Stimulated activated CD8-positive, alpha-beta memory T cell treated with anti-CD3 and anti-CD28 coated beads, Interleukin-12 subunit alpha, Interleukin-12 subunit beta, amount 100 ng/mL, for 1 hour (primary cell): Measurements from ENCODE around the gene HDDC3.

Experiments used
- DNase-seq: peaks from one replicate; pipeline ENCODE4 v3.0.0-alpha.2; 2020; ENCODE audit warnings: low read depth

The HDDC3 gene

DNA sequence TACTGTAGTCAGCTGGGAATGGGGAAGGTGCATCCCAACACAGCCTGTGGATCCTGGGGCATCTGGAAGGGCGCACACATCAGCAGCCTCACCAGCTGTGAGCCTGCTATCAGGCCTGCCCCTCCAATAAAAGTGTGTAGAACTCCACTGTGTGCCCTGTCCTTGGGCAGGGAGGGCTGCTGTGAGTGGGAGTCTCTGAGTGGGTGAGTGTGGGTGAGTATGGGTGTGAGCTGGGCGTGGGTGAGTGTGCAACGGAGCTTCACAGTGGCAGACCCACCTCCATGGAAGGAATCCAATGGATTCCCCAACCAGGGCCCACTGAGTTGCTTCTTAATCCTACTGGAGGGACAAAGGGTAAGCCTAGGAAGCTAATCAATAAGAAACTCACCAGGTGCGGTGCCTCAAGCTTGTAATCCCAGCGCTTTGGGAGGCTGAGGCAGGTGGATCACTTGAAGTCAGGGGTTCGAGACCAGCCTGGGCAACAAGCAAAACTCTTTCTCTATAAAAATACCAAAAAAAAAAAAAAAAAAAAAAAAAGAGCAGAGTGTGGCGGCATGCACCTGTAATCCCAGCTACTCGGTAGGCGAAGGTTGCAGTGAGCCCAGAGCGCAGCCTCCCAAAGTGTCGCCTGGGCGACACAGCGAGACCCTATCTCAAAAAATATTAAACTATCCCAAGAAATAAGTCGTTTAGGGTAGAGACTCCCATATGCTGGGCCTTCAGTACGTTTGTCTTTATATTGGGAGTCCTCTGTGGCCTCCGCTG is 21.8 kb upstream of the HDDC3 start:
- DNase-seq, result no peak

DNA sequence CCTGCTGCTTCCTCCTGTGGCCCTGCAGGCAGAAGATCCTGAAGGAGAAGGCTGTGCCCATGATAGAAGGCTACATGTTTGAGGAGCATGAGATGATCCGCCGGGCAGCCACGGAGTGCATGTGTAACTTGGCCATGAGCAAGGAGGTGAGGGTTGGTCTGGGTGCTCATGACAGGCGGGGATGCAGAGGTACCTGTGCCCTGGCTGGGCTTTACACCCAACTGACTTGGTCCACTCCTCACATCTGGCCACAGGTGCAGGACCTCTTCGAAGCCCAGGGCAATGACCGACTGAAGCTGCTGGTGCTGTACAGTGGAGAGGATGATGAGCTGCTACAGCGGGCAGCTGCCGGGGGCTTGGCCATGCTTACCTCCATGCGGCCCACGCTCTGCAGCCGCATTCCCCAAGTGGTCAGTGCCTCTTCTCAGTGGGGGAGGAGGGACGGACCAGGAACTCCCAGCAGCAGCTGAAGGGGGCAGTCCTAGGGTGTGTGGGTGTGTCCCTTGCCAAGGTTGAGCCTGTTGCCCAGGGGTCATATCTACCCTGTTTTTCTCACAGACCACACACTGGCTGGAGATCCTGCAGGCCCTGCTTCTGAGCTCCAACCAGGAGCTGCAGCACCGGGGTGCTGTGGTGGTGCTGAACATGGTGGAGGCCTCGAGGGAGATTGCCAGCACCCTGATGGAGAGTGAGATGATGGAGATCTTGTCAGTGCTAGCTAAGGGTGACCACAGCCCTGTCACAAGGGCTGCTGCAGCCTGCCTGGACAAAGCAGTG is 20.7 kb upstream of the HDDC3 start:
- DNase-seq, result no peak

DNA sequence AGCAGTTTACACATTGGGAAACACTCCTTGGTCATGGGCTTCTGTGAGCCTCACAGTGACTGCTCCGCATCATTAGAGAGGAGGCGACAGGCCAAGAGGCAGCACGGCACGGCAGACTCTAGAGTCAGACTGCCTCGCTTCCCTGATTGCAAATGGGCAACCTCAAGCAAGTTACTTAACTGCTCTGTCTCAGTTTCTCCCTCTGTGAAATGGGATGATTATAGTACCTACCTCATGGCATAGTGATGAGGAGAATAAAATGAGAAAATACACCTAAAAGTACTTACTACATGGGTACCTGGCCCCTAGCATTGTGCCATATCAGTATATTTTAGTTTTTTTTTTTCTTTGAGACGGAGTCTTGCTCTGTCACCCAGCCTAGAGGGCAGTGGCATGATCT is 18.3 kb upstream of the HDDC3 start:
- DNase-seq, result no peak

DNA sequence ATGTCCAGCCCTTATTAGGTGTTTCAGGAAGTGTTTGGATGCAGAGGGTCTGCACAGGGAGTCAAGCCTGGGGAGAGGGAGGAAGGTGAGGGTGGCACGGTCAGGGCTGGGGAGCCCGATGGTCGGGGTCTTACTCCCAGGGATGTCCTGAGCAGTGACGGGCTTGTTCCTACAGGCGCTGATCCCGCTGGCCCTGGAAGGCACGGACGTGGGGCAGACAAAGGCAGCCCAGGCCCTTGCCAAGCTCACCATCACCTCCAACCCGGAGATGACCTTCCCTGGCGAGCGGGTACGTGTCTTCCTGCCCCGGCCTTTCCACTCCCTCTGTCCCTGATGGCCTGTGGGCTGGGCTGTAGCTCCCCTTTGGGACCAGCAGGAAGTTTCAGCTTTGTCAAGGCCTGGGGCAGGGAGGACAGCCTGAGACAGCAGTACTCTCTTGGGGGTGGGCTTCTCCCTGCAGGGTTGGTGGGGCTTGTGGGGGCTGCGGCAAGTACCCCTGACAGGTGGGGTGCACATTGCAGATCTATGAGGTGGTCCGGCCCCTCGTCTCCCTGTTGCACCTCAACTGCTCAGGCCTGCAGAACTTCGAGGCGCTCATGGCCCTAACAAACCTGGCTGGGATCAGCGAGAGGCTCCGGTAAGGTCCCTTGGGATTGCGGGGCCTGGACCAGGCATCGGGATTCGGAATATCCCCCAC is 17.8 kb upstream of the HDDC3 start:
- no peak for DNase-seq

DNA sequence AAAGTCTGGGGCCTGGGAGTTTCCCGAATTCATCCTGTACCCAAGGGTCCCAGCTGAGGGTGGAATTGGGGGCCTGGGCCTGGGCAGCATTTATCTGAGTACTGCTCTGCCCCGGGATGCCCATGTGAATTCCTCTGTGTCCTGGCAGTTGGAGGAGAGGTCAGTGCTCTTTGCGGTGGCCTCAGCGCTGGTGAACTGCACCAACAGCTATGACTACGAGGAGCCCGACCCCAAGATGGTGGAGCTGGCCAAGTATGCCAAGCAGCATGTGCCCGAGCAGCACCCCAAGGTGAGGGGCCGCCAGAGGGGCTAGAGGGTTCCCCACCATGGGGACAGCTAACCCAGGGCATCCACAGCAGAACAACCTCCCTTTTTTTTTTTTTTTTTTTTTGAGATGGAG is 16.2 kb upstream of the HDDC3 start:
- DNase-seq, result no peak

DNA sequence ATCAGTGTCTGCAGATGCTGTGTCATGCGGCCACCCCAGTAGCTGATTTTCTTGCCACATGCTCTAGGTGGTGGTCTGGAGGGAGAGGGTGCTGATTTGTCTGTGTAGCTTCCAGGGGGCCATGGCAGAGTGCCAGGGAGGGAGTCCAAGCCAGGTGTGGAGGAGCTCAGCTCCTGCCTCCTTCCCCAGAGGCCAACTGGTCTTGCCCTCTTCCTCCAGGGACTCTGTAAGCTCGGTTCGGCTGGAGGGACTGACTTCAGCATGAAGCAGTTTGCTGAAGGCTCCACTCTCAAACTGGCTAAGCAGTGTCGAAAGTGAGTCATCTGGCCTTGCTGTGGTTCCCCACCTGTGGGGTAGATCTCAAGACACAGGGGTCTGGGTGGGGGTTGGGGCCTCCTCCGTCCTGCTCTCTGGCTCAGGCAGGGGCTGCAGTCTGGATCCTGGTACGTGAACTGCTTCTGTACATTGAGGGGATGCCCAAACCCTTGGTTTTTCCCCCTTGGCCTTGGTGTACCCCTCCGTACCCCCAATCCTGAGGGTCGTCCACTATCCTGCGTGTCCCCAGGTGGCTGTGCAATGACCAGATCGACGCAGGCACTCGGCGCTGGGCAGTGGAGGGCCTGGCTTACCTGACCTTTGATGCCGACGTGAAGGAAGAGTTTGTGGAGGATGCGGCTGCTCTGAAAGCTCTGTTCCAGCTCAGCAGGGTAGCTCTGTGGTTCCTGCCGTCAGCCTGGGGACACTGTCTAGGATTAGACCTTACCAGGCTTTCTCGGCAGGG is 15.4 kb upstream of the HDDC3 start:
- DNase-seq, result no peak

DNA sequence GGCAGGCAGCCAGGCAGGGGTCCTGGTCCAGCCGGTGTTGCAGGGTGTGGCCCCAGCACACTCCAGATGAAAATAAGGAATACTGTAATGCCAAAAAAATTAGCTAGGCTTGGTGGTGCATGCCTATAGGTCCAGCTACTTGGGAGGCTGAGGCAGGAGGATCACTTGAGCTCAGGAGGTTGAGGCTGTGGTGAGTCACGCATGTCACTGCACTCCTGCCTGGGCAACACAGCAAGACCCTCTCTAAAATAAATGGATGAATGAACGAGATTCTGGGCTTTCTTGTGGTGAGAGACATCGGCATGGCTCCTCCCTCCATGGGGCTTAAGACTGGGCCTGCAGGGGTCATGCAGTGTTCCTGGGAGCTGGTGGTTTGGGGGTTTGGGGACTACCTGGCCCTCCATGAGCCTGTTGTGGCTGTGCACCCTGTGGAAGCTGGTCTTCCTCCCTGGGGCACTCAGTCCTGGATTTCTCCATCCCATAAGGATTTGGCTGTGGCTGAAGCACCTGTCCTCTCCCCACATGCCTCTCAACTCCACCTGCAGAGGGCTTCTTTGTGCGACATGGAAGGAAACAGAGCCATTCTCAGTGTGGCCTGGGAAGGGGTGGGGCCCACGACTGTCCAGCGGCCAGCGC is 14.7 kb upstream of the HDDC3 start:
- no peak for DNase-seq

DNA sequence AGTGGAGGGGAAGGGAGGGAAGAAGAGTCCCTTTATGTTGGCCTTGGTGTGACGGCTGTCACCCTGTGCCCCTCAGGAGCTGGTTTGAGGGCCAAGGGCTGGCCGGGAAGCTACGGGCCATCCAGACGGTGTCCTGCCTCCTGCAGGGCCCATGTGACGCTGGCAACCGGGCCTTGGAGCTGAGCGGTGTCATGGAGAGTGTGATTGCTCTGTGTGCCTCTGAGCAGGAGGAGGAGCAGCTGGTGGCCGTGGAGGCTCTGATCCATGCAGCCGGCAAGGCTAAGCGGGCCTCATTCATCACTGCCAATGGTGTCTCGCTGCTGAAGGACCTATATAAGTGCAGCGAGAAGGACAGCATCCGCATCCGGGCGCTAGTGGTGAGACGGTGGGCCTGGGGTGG is 14.2 kb upstream of the HDDC3 start:
- DNase-seq, result no peak

DNA sequence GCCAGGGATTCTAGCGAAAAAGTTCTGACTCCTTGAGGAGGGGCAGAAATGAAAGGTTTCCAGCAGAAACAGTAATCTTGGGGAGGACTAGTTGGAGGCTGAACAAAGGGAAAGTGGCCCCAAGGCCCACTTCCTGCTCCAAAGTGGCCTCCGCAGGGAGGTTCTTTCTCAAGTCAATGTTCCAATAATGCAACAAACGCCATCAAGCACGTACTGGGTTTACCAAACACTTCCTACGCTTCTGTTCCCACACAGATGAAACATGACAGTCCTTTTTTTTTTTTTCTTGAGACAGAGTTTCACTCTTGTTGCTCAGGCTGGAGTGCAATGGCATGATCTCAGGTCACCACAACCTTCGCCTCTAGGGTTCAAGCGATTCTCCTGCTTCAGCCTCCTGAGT is 12.7 kb upstream of the HDDC3 start:
- DNase-seq, result no peak

DNA sequence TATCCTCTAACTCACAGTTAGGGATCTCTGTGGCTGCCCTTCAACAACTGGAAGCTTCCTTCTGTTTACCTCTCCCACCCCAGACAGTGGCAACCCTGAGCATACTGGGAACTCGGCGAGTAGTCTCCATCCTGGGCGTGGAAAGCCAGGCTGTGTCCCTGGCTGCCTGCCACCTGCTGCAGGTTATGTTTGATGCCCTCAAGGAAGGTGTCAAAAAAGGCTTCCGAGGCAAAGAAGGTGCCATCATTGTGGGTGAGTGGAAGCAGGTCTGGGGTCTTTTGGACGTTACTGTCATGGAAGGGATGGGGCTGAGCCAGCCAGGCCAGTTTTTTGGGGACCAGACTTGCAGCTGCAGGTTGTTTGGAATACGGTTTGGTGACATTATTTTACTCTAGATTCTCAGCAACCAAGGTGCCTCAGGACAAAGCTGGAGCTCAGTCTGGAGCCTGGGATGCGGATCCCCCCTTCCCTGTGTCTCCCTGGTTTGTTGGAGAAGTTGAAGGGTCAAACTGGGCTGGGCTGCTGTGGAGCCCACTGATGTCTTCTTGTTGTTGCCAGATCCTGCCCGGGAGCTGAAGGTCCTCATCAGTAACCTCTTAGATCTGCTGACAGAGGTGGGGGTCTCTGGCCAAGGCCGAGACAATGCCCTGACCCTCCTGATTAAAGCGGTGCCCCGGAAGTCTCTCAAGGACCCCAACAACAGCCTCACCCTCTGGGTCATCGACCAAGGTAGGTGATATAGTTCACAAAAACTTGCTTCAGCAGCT is 10.2 kb upstream of the HDDC3 start:
- DNase-seq, result no peak

DNA sequence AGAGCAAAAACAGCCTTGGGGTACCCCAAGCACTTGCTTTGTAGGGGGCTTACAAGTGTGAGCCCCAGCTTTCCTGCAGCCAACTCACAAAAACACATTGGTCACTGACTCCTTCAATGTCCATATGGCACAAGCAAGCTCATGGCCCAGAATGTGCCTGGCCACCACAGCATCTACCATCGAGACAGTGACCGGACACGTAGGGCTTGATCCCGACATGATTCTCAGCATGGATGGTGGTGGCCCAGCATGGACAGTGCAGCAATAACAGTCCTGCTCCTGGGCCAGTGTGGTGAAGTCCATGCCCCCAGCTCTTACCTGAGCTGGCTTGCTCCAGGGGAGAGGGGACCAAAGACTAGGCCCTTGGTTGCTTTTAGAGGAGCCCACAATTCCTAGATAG is 8.7 kb upstream of the HDDC3 start:
- no peak for DNase-seq

DNA sequence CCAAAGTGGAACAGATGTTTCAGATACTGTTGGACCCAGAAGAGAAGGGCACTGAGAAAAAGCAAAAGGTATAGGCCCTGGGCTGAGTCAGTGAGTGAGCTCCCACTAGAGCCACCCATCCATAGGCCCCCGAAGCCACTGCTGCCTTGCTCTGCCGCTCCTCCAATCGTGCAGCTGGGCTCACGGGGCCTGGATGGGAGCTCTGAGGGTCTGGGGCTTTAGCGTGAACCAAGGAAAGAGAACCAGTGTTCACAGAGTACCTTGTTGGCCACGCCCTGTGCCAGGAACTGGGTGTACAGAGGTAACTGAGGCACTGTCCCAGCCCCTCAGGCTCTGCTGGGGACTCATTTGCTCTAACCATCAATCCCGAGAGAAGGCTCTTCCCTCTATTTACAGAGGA is 7.4 kb upstream of the HDDC3 start:
- DNase-seq, result no peak

DNA sequence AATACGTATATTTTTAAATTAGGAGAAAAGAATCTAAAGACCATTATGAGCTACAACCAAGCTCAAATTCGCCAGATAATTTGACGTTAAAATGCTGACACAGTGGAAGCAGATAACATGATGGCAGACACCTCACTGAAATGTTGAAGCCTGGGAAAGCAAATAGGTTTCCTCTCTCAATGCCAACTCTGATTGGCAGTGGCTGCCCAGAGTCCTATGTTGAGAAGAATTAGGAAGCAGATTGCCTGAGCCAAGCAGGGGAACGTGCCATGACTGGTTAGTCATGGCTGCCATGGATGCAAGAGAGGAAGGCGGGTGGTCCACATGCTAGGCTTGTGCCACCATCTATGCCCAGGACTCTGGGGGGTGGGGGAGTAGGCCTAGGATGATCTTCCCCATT is 5.9 kb upstream of the HDDC3 start:
- DNase-seq, result no peak

DNA sequence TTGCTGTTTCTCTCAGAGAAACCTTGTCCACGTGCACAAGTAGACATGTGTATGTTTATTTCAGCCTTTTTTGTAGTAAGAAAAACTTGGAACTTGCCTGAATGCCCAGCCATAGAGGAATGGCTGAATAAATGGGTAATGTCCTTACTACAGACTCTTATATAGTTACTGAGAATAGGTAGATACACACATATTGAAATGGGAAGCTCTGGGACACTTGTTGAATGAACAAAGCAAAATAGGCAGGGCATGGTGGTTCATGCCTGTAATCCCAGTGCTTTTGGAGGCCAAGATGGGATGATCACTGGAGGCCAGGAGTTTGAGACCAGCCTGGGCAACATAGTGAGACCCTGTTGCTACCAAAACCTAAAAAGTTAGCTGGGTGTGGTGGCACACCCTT is 4.5 kb upstream of the HDDC3 start:
- DNase-seq, result no peak

DNA sequence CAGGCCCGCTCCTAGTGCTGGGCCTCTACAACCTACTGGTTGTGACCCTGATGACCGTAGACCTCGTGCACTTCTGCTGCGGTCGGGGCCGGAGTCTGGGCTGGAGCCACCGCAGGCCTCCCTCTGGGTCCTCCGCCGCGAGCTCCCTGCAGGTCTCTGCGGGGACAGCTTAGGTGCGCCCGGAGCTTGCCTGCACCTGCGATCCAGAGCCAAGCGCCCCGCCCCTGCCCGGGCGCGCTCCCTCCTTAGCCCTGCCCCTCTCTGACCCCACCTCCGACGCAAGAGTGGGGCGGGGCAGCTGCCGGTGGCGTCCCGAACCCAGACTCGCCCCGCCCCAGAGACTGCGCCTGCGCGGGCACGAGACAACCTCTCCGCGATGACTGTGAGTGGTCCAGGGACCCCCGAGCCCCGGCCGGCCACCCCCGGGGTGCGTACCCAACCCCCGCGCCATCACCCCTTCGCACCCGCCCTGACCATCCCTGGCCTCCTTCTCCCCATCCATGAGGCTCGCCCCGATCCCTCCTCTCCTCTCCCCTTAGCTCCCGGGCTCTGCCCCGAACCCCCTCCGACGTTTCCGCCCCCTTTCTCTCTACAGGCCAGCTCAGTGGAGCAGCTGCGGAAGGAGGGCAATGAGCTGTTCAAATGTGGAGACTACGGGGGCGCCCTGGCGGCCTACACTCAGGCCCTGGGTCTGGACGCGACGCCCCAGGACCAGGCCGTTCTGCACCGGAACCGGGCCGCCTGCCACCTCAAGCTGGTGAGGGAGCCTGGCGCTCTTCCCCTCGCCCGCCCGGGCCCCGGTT is 2.8 kb upstream of the HDDC3 start, which contains the start of gene UNC45A:
Gene UNC45A (plus strand): TSS at position 337 of the 803 bp plus-strand sequence. CDS start 40 bp downstream, at position 377.
- DNase-seq, result peak; percentile 92

DNA sequence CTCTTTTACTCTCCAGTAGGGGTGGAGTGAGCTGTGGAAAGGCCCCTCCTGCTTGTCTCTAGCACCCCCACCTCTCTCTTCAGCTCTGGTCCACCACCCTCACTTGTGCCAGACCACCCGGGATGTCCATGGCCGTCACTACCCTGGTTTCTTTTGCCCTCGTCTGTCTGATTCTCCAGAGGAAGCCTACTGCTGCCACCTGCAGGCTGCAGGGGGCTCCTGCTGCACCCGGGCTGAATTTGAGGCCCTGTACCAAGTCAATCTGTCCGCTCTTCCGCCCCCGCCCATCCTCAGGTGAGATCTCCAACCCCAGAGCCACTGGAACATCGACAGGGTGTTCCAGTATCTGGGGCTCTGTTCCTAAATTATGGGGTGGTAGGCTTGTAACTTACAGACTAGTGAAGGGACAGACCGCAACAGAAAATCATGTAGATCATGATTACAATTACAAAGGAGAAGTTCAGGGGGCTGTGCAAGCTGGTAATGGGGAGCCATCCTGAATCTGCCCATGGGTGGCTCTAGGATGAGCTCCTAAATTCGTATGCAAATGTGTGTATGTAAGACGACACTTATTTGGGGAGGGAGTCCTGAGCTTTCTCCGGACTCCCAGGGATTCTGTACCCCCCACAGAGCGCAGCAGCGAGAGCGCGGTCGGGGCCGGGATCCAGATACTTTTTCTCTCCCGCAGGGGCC is 2.1 kb upstream of the HDDC3 start:
- peak; percentile 69 for DNase-seq

DNA sequence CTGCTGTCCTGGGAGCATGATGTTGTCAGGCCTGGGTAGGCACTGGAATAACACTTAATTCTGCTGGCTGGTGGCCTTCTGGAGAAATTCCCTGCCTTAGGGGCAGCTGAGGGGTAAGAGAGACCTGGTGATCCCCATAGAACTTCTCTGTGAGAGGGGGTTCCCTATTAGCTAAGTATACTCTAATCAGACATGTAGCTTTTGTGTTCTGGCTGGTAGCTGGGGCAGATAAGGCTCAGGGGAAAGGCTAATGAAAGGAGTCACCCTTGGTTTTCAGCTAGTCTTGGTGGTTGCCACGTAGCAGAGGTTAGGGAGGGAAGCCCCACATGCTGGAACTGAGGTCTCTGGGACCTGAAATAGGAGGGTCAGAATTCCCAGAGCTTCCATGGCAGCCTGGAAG is 952 bp upstream of the HDDC3 start:
- DNase-seq, result no peak

DNA sequence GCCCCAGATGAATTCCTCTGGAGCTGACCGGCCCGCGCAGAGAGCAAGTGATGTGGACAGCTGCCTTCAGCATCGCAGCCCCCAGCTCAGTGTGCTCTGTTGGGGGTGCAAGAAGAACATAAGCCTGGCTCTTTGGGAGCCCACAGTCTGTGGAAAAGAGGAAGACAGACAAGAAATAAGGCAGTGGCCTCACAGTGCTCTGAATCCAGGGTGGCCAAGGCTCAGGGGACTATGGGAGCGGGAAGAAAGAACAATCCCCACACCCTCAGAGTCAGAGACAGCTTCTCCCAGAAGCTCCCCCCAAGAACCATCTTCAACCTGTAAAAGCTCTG is 277 bp upstream of the HDDC3 start:
- no peak for DNase-seq

DNA sequence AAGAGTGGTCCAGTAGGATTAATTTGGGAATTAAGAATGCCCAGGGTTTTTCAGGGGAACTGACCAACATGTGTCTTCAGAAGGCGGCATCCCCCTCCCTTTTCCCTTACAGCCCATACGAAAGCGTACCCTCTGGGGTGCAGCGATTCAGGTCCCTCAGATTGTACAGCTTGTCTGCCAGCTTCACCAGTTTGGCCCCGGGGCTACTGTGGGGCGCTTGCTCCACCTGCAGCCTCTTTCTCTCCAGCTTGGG is 848 bp downstream of the HDDC3 start:
- DNase-seq, result no peak
